Inferior parietal cortex (tissue), 1 donor: ENCODE results near the gene HOXC9.
A peak's percentile ranks its signal among the peaks of the same experiment; 100 is the strongest.

Experiments
- DNase-seq: peaks from one replicate; pipeline ENCODE4 v3.0.0-alpha.2; 2016; ENCODE audit errors: extremely low spot score

The HOXC9 gene

GRCh38 chr12:53988541-53989226 lies 11.3 kb upstream of the HOXC9 start:
- no peak for DNase-seq

GRCh38 chr12:53989227-53990113 lies 10.5 kb upstream of the HOXC9 start:
- DNase-seq = peak; percentile 24

GRCh38 chr12:53990311-53991076 lies 9.5 kb upstream of the HOXC9 start:
- no peak for DNase-seq

DNA sequence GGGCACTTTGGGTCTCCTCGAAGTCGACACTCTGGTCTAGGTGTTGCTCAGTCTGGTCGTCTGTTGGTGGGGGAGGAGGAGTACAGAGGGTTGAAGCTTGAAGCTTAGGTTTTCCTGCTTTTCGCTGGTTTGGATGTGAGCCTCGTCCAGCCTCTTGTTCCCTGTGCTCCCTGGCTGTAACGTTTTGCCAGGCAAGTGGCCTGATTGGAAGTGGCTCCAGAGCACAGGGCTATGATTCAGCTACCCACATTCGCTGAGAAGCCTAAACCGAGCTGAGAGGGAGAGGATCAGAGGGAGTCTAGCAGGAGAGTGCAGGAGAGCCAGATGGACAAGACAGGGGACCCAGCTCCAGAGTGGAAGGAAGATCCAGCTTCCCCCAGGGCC lies 8.9 kb upstream of the HOXC9 start:
- no peak for DNase-seq

- no peak for DNase-seq
Measured at GRCh38 chr12:53992377-53992889, 7.5 kb upstream of the HOXC9 start.

DNA sequence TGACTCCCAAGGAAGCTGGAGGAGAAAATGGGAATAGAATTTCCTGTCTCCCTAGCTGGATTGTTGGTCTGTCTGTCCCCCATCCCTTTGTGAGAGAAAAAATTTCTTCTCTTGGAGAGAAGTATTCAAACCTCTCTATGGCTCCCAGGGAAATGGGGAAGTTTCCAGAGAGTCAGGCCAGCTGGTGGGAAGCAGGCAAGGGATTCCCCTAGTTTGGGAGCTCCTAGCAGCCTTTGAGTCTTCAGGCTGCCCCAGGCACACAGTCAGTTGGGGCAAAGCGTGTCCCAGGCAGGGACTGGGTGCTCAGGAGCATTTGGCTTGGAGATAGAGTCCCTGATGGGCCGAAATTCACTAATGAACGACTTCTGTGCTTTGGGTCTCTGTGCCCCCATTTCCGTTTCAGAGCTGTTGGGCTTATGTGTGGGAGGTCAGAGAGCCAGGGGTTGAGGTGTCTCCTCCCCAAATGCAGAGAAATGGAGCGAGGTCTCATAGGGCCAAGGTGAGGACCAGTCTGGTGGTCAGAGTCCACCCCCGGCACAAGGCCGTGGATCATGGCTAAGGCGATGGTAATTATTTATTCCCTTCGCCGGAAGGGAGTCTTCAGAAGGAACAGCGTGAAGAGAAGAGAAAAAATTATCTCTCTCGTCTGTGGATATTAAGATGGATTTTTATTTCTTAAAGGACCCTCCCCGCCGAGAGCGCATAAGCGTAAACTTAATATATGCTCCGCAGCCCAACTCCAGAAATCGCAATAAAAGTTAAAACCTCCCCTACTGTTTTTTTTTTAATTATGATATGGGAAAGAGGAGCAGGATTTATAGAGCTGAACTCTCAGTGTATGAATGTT lies 6.6 kb upstream of the HOXC9 start:
- no peak for DNase-seq

DNA sequence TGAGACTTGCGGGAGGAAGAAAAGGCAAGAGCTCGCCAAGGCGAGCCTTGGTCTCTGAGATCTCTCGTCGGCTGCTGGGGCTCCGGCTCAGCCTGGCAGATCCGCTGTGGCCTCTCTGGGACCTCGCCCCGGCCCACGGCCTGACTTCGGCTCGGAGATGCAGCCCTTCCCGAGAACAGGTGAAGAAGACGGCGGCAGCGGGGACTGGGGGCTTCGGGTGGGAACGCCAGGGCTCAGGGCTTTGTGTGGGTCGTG lies 6.0 kb upstream of the HOXC9 start:
- no peak for DNase-seq

DNA sequence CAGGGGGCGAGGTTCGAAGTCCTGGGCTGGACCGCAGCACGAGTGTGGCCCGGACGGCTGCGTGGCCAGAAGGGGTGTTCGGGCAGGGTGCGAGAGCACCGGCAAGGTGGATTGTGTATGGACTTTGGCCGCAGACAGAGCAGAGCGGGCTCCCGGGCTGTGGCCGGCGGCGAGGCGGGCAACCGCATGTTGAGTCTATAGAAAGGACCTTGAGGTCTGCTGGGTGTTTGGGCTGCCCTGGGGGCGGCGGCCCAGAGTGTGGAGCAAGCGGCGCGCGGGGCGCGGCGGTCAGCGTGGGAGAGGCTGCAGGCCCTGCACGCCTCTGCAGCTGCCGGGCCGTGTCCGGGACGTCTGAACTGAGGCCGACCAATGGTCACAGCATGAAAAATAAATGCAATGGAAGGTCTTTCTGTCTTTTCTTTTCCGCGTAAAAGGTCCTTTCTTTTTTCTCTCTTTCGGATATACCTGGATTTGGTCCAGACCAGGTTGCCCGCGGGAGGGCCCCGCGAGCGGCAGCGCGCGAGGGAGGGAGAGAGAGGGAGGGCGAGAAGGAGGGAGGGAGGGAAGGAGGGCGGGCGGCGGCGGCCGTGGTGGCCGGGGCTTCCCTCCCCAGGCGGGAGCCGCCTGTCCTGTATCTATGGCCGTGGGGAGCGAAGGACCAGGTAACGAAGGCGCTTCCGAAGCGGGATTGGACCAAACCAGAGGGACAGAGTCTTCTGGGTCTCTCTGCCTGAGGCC lies 5.5 kb upstream of the HOXC9 start:
- no peak for DNase-seq

DNA sequence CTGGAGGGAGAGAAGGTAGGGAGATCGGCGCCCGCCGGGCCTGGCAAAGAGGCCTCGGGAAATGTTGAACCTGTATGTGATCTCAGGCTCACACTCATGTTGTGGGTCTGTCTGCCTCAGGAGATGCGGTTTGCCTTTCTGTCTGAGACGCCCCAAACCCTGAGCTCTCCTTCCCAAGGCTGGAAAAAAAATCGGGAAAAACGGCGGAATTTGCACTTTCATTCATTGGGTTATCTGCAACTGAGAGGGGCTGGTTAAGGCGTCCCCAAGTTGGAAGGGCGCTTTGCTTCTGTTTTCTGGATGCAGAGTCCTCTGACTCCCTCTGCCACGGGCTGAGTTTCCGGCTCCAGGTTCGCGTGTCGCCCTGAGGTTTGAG lies 5.0 kb upstream of the HOXC9 start:
- DNase-seq = no peak

DNA sequence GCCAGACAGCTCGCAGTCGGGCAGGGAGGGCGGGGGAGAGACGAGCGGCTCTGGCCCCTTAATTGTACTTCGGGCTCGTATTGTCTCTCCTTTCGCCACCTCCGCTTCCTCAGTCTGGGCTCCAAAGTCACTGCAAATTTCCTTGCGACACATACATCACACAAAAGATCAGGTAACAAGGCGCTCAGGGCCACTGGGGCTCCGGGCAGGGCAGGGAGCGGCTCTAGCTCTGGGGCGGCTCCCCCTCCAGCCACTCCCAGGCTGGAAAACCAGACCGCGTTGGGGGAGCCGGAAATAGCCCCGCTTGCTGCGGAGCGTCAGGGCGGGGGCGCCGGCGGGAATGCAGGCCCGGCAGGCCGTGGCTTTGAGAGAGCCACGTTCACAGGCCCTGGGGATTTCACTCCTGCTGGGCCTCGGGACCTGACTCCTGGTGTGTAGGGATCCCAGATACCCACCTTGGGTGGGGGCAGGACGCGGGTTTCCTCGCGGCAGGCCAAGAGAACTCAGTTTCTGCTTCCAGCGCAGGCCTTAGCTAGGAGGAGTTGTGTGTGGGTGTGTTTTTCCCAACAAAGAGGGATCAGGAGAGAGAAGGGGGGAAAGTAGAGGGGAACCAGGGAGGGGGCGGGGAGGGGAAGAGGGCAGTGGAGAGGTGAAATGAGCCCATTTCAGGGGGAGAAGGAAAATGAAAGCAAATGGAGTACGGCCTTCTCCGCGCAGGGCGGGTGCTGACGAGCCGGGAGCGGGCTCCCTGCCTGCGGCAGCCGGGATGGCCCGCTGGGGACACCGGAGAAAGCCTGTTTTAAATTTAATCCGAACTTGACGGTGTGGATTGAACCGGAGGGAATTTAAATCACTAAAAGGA lies 4.4 kb upstream of the HOXC9 start:
- DNase-seq = no peak

- DNase-seq = no peak
Measured at GRCh38 chr12:53996240-53997203, 3.4 kb upstream of the HOXC9 start.

GRCh38 chr12:53997204-53998109 lies 2.5 kb upstream of the HOXC9 start:
- no peak for DNase-seq

GRCh38 chr12:53998110-53998899 lies 1.7 kb upstream of the HOXC9 start:
- DNase-seq = no peak

DNA sequence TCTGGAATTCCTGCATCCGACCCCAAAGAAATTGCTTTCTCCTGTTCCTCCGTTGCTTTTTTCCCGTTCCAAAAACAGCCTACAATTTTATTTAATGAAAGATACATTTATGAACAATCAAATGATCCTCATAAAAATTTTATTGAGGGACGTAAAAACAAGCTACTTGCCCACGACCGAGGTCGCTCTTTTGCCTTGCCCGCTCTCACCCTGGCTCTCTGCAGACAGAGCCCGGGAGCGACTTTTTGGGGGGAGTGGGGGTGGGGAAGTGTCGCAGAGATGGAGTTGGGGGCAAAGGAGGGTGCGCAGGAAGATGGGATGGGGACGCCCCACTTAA lies 1.1 kb upstream of the HOXC9 start:
- no peak for DNase-seq

DNA sequence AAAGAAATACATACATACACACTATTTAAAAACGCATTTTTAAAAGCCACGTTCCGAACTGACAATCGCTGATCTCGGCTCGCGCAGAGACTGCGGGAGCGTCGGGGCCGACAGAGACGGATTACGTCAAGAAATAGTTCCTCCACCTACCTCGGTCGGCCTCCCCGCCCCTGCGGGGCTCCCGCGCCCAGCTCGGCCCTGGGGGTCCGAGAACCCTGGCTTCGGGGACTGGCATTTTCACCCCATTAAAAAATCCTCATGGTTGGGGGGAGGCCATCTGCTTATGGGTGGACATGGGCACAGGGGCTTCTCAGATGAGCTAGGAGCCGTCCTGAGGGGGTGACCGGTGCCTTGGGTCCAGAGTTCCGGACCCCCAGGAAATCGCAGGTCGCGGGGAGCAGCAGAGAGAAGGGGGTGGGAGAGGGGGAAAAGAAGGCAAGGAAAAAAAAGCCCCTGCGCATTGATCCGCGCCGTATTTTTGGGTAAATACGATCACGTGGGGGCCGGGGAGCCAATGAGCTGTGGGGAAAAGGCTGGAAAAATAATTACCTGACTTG lies 324 bp upstream of the HOXC9 start:
- DNase-seq = no peak

GRCh38 chr12:54001283-54002187 lies 1.6 kb downstream of the HOXC9 start:
- DNase-seq = no peak
